Gastrocnemius medialis (tissue), 4 donors: Measurements from ENCODE around the gene C5orf52.

Source experiments
- POLR2A ChIP-seq, 2 donors: fragments of 450-650 bp; IDR thresholded peaks; one replicate each; pipeline ENCODE4 v1.6.1; 2017; ENCODE audit warnings: antibody characterized with exemption in 2 of 2, mild to moderate bottlenecking in 2 of 2, moderate library complexity in 2 of 2
- TF ChIP-seq, protein P1 (sequence below), 5 experiments: fragments of 450-650 bp in 3 of 5; fragments of 200-600 bp in 2 of 5; sonication (generic) in 2 of 5; IDR thresholded peaks in 4 of 5; conservative IDR thresholded peaks in 1 of 5; 1 replicate in 4 of 5; 2 replicates in 1 of 5; pipeline ENCODE4 v1.5.1; 2016 to 2019; ENCODE audit warnings: antibody characterized with exemption in 5 of 5, mild to moderate bottlenecking in 3 of 5, moderate library complexity in 3 of 5

DNA sequence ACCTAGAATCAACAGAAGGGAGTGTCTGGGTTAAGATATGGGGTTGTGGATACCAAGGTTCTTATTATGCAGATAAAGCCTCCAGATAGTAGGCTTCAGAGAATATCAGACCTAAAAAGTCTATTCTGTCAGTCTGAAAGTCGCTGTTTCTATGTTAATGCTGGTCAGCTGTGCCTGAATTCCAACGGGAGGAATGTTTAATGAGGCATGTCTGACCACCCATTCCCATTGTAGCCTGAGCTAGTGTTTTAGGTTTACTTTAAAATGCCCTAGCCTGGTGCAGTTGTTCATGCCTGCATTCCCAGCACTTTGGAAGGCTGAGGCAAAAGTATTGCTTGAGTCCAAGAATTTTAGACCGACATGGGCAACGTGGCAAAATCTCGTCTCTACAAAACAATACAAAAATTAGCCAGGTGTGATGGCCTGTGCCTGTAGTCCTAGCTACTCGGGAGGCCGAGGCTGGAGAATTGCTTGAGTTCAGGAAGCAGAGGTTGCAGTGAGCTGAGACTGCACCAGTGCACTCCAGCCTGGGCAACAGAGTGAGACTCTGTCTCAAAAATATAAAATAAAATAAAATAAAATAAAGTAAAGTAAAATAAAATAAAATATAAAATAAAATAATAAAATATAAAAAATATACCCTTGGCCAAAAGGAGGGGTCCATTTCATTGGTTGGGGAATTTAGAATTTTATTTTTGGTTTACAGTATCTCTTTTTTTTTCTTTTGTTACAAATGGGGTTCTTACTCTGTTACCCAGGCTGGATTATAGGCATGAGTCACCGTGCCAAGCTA is 11.3 kb upstream of the C5orf52 start:
- TF ChIP-seq, protein P1, sequence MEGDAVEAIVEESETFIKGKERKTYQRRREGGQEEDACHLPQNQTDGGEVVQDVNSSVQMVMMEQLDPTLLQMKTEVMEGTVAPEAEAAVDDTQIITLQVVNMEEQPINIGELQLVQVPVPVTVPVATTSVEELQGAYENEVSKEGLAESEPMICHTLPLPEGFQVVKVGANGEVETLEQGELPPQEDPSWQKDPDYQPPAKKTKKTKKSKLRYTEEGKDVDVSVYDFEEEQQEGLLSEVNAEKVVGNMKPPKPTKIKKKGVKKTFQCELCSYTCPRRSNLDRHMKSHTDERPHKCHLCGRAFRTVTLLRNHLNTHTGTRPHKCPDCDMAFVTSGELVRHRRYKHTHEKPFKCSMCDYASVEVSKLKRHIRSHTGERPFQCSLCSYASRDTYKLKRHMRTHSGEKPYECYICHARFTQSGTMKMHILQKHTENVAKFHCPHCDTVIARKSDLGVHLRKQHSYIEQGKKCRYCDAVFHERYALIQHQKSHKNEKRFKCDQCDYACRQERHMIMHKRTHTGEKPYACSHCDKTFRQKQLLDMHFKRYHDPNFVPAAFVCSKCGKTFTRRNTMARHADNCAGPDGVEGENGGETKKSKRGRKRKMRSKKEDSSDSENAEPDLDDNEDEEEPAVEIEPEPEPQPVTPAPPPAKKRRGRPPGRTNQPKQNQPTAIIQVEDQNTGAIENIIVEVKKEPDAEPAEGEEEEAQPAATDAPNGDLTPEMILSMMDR (IDR thresholded peaks at IDR 0.05 in 4 of 5, conservative IDR thresholded peaks at IDR 0.05 in 1 of 5) = no peak
- TF ChIP-seq POLR2A (IDR thresholded peaks at IDR 0.05) = no peak
